IPS-15b (cell line): ENCODE results near the gene OR1J2.

Experiments used
- H3K27me3 ChIP-seq: one replicate; pipeline ENCODE4 v1.6.1; 2013; ENCODE audit warnings: low read length; ENCODE audit not compliant: control insufficient read depth, insufficient read depth
- H3K36me3 ChIP-seq: one replicate; pipeline ENCODE4 v1.6.1; 2013; ENCODE audit warnings: low read length; ENCODE audit not compliant: control insufficient read depth, insufficient read depth
- H3K4me1 ChIP-seq: one replicate; pipeline ENCODE4 v1.6.1; 2013; ENCODE audit warnings: mild to moderate bottlenecking, low read length; ENCODE audit not compliant: control insufficient read depth, insufficient read depth
- H3K4me3 ChIP-seq: one replicate; pipeline ENCODE4 v1.5.1; 2013; ENCODE audit warnings: low read depth, low read length
- H3K9ac ChIP-seq: one replicate; pipeline ENCODE4 v1.6.1; 2013; ENCODE audit warnings: low read depth, mild to moderate bottlenecking, low read length
- H3K9me3 ChIP-seq: one replicate; pipeline ENCODE4 v1.6.1; 2013; ENCODE audit warnings: mild to moderate bottlenecking, low read length; ENCODE audit not compliant: control insufficient read depth, insufficient read depth

OR1J2 gene

DNA sequence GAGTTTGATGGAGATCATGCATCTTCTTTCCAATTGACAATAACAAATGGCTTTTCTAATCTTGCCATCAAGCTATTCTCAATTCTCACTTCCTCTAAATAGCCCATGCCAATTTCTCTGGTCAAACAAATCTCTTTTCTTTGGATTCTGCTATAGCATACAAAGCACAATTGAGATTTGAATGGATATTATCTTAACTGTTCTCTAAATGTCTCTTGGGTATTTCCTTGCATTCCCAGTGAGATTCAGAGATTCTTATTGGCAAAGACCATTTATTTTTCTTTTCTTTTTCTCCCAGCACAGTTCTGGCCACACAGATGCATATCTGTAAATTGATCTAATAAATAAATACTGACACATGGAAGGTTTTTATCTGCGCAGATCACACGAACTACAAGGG lies 42.2 kb downstream of the OR1J2 start, which contains the start of gene OR1N2:
Gene OR1N2 (plus strand): TSS at position 301 of the 400 bp plus-strand sequence. CDS start 100 bp downstream, outside the sequence.
- H3K9ac ChIP-seq, result no peak within 1 kb of the TSS
- no peaks in the 10 kb centered on the region for H3K27me3 ChIP-seq
- no peak within 1 kb of the TSS for H3K4me3 ChIP-seq
- H3K36me3 ChIP-seq, result no peaks in the 10 kb centered on the region
- H3K9me3 ChIP-seq, result no peaks in the 10 kb centered on the region
- no peaks in the 10 kb centered on the region for H3K4me1 ChIP-seq
